GM19372 (cell line): ENCODE data around the gene LRFN2.

ENCODE experiments used
- ATAC-seq: cut with Tn5 transposase; IDR thresholded peaks from one replicate; pipeline ENCODE4 v1.9.1; 2021; ENCODE audit warnings: mild to moderate bottlenecking, low read depth, moderate library complexity; ENCODE audit not compliant: unreplicated experiment

Gene LRFN2

GRCh38 chr6:40356242-40356910 is 230.8 kb downstream of the LRFN2 start:
- ATAC-seq: no peak

- no peak for ATAC-seq
Observed at GRCh38 chr6:40355532-40355931, 231.6 kb downstream of the LRFN2 start.

DNA sequence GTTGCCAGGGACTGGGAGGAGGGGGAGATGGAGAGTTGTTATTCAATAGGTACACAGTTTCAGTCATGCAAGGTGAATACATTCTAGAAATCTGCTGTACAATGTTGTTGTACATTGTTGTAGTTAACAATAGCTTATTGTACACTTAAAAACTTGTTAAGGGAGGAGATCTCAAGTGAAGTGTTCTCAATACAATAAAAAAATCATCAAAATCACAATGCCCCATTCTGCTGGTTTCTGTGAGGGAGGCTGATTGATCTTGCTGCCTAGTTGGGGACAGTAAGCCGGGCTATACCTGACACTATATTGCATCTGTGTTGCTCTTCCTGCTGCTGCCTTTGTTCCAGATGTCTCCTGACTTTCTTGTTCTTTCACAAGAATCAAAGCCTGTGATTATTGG is 232.1 kb downstream of the LRFN2 start:
- ATAC-seq: no peak

DNA sequence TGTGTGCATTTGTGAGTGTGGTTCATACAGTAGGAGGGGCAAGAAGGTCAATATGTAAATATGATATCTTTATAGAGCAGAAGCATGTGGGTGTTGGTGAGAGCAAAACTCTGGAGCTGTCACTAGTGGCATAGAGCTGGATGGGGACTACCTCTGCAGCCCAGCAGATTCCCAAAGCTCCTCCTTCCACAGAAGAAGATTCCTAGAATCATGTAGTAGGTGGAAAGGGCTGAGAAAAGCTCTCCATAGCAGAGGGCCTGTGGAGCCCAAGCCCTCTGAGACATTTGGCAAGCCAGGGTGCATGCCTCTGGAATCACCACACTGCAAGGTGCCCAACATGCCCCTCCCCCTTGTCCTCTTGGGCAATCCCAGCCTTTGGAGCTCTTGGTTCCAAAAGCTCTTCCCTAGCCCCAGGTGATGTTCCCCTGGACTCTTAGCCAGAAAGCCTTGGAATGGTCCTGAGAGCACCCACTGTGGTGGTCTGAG is 233.2 kb downstream of the LRFN2 start:
- no peak for ATAC-seq

DNA sequence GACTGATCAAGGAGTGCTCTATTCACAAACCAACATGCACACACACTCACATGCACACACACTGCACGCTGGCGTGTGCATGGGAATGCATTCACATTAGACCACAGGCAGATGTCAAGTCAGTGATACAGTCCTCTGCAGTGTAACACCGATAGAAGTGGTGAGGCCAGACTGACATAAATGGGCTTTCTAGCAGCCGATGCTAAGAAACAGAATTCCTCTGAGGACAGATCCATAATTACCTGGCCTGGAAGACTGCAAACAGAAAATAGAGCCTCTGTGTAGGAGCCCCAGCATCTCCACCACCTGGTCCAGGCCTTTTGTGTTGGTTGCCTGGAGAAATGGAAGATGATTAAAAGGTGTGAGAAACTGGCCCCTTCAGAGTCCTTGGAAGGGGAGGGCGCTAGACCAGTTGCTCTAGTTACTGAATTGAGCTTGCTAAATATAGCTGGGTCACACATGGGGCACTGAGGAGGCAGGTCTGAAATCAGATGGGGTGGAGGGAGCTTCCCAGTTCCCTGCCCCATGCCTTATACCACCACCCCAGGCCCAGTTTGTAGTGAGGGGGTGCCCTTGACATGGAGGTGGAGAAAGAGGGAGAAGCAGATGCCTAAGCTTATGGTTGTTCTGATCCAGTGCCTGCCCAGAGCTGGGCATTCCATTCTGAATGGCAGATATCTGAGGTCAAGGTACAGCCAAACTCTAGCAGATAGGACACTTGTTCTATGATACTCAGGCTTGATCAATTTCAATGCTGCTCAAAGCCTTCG is 233.8 kb downstream of the LRFN2 start:
- no peak for ATAC-seq

- no peak for ATAC-seq
Observed at GRCh38 chr6:40352527-40353170, 234.5 kb downstream of the LRFN2 start.

- ATAC-seq: no peak
Observed at GRCh38 chr6:40352006-40352405, 235.2 kb downstream of the LRFN2 start.

GRCh38 chr6:40350747-40351217 is 236.4 kb downstream of the LRFN2 start:
- ATAC-seq: no peak

DNA sequence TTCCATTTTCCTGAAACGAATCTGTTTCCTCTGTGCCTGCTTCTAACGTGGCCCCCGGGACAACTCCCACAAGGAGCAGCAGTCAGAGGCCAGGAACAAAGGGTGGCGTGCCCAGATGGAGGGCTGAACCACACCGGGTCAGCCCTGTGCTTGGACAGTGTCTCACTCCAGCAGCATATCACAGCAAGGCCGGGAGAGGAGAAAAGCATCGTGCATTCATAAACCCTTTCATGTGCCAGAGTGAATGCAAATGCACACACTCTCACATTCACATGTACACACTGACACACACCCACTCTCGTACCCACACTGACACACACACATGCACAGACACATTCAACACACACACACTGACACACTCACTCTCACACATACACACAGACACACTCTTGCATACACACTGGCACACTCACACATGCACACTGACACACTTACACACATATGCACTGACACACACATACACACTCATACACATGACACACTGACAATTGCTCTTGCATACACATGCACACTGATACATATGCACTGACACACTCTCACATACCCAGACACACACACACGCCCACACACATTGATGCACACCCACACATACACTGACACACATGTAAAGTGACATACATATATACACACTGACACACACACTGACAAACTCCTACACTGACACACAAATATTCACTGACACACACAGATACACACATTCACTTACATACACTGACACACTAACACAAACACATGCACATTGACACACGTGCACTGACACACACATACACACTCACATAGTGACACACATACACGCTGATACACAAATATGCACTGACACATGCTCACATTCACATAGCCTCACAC is 237.0 kb downstream of the LRFN2 start:
- no peak for ATAC-seq

GRCh38 chr6:40349123-40349900 is 237.9 kb downstream of the LRFN2 start:
- no peak for ATAC-seq

DNA sequence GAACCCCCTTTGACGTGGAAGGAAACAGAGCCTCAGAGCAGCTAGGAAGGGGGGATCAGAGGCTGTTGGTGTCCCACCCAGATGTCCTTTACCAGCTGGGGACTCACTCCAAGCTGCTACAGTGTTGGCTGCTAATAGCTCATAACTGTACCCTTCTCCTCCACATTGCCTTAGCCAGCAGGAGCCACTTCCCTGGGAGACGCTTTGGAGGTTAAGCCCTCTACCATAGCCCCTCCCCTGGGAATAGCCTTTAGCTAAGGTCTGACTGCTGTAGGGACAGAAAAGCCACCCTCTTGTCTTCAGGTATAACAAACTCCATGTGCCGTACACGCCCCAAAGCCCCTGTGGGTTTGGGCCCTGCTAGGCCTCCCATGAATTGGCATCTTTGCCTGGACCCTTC is 238.6 kb downstream of the LRFN2 start:
- no peak for ATAC-seq

- no peak for ATAC-seq
Observed at GRCh38 chr6:40347571-40348011, 239.6 kb downstream of the LRFN2 start.

- no peak for ATAC-seq
Observed at GRCh38 chr6:40346246-40346645, 240.9 kb downstream of the LRFN2 start.

DNA sequence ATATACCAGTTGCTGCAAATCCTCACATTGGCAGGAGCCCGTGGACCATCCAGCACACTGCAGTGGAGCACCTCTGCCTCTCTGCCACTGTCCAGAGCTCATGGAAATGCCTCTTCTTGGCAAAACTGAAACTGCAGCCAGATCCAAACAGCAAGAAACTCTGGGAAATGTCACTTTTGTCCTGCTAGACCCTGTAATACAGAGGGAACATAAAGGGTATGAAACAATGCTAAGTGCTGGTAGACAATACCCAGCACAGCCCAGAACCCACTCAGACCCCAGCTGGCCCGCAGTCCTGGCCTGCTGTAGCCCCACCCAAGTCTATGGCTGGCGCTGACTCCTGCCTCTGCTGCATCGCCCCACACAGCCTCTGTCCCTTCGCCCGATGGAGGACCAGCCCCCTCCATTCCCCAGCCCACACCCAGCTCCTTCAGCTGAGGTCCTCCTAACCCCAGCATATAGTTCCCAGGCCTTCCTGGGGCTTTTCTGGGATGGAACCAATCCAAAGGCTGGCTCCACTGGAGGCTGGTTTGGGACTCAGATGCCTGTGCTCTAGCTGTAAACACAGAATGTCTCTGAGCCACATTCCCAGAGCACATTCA is 242.5 kb downstream of the LRFN2 start:
- no peak for ATAC-seq

GRCh38 chr6:40343877-40344565 is 243.1 kb downstream of the LRFN2 start:
- ATAC-seq: no peak

DNA sequence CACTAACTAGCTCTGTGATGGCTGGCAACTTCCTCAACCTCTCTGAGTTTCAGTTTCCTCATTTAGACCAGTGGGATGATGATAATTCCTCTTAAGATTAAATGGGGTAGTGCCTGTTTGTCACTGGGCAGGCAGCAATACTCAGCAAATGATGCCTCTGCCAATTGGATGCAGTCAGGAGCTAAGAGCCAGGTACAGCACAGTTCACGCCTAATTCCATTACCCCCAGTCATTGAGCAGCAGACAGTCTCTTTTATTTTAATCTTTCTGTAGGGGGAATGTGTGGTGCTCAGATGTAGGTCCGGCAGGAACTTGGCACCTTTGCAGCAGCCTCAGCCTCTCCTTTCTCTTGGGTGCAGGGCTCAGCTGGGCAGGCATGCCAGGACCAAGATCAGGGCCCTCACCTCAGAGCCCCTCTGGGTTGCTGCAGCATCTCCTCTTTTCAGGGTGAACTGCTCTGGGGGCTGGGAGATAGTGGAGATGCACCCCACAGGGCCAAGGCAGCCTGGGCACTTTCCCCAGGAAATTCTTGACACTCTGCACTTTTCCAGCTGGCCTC is 243.8 kb downstream of the LRFN2 start:
- ATAC-seq: no peak

GRCh38 chr6:40342723-40343122 is 244.4 kb downstream of the LRFN2 start:
- ATAC-seq: no peak

- ATAC-seq: no peak
Observed at GRCh38 chr6:40341726-40342125, 245.4 kb downstream of the LRFN2 start.
